ENCODE measurements around the gene XKR3. TPM values are rescaled to one million over a fixed set of nuclear protein-coding genes. Genes with fewer than 3 reads are reported as not detected.
"Not testable (repeated sequence)": the region's sequence is repeated elsewhere in the genome, so short reads cannot be mapped to it uniquely, and the experiment has no call there.

Gene XKR3
- polyA plus RNA-seq, 3 donors, result 0.07 TPM; not detected in 2

GRCh38 chr22:16854631-16855030 lies 29.4 kb upstream of the XKR3 start:
- no peaks in the 10 kb centered on the region for H3K9me3 ChIP-seq (replicated peaks in 1 of 2; ENCODE audit: control insufficient read depth in 1 of 2, insufficient read depth in 1 of 2, low read length in 2 of 2)

GRCh38 chr22:16851268-16851996 lies 26.2 kb upstream of the XKR3 start:
- H3K27me3 ChIP-seq (ENCODE audit: control insufficient read depth in 2 of 2, insufficient read depth in 2 of 2, low read length in 2 of 2); H3K4me3 ChIP-seq (replicated peaks in 1 of 3; ENCODE audit: low read depth in 2 of 3, low read length in 3 of 3); H3K4me3 Mint-ChIP-seq; H3K36me3 Mint-ChIP-seq; H3K9me3 Mint-ChIP-seq; H3K27me3 Mint-ChIP-seq (ENCODE audit: low read depth in 3 of 3); H4K20me1 ChIP-seq (ENCODE audit: insufficient read depth, low read length); H3K27ac ChIP-seq (ENCODE audit: low read depth in 1 of 2, low read length in 2 of 2); H2AFZ ChIP-seq (ENCODE audit: insufficient read depth, low read depth, low read length, poor library complexity, severe bottlenecking); H3K9ac ChIP-seq (ENCODE audit: insufficient read depth, low read length, poor library complexity, severe bottlenecking); H3K79me2 ChIP-seq (ENCODE audit: insufficient read depth, low read length); H3K9me3 ChIP-seq (replicated peaks in 1 of 2; ENCODE audit: control insufficient read depth in 1 of 2, insufficient read depth in 1 of 2, low read length in 2 of 2); H3K4me2 ChIP-seq (replicated peaks; ENCODE audit: extremely low read depth, low read length, poor library complexity, severe bottlenecking); H3K36me3 ChIP-seq (replicated peaks in 1 of 2; ENCODE audit: control insufficient read depth in 1 of 2, insufficient read depth in 2 of 2, low read length in 2 of 2); intact Hi-C loops (cut with micrococcal nuclease): not testable (repeated sequence)
- peaks cover 9 to 25% of the 10 kb centered on the region in 2 donors for H3K4me1 ChIP-seq (ENCODE audit: control insufficient read depth in 1 of 2, insufficient read depth in 2 of 2, low read length in 2 of 2)
- peak overlapping the region in 1 of 7 donors; percentile 18 for H3K27ac Mint-ChIP-seq
- WGBS (ENCODE audit: insufficient coverage), result no CpG with 5 or more reads among the region's 1 CpG
- DNase-seq, result peak; percentile 26 to 54 (median 27)
- H3K4me1 Mint-ChIP-seq, result peaks cover 37% of the 10 kb centered on the region

More at GRCh38 chr22:16854631-16855030, 29.4 kb upstream of the XKR3 start:
- Mint-ChIP-seq H3K4me1 (peaks cover 24% of the 10 kb centered on the region), H3K27ac (peak overlapping the region; percentile 4 to 77 (median 69)), H3K4me3 (peak overlapping the region in 1 of 2 donors; percentile 46), H3K27me3 (ENCODE audit: low read depth in 3 of 3) (peaks cover 0 to 5% (median 3%) of the 10 kb centered on the region in 3 donors), H3K36me3 (no peaks in the 10 kb centered on the region), H3K9me3 (peaks cover 0 to 1% (median 0%) of the 10 kb centered on the region in 7 donors)
- no peaks in the 10 kb centered on the region for H3K36me3 ChIP-seq (replicated peaks in 1 of 2; ENCODE audit: control insufficient read depth in 1 of 2, insufficient read depth in 2 of 2, low read length in 2 of 2)
- H3K4me2 ChIP-seq (replicated peaks; ENCODE audit: extremely low read depth, low read length, poor library complexity, severe bottlenecking), result no peak overlapping the region
- no peaks in the 10 kb centered on the region for H3K27me3 ChIP-seq (ENCODE audit: control insufficient read depth in 2 of 2, insufficient read depth in 2 of 2, low read length in 2 of 2)
- H3K4me3 ChIP-seq (replicated peaks in 1 of 3; ENCODE audit: low read depth in 2 of 3, low read length in 3 of 3), result no peak overlapping the region
- intact Hi-C loops (cut with micrococcal nuclease), result no loop called here
- H2AFZ ChIP-seq (ENCODE audit: insufficient read depth, low read depth, low read length, poor library complexity, severe bottlenecking), result no peak overlapping the region
- no peak overlapping the region for H3K27ac ChIP-seq (ENCODE audit: low read depth in 1 of 2, low read length in 2 of 2)
- no peaks in the 10 kb centered on the region for H4K20me1 ChIP-seq (ENCODE audit: insufficient read depth, low read length)
- peaks cover 6 to 12% of the 10 kb centered on the region in 2 donors for H3K4me1 ChIP-seq (ENCODE audit: control insufficient read depth in 1 of 2, insufficient read depth in 2 of 2, low read length in 2 of 2)
- TF ChIP-seq, protein P1, sequence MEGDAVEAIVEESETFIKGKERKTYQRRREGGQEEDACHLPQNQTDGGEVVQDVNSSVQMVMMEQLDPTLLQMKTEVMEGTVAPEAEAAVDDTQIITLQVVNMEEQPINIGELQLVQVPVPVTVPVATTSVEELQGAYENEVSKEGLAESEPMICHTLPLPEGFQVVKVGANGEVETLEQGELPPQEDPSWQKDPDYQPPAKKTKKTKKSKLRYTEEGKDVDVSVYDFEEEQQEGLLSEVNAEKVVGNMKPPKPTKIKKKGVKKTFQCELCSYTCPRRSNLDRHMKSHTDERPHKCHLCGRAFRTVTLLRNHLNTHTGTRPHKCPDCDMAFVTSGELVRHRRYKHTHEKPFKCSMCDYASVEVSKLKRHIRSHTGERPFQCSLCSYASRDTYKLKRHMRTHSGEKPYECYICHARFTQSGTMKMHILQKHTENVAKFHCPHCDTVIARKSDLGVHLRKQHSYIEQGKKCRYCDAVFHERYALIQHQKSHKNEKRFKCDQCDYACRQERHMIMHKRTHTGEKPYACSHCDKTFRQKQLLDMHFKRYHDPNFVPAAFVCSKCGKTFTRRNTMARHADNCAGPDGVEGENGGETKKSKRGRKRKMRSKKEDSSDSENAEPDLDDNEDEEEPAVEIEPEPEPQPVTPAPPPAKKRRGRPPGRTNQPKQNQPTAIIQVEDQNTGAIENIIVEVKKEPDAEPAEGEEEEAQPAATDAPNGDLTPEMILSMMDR (IDR thresholded peaks at IDR 0.05), result no peak
- DNase-seq, result peak; percentile 60 to 74 (median 69)
- H3K9ac ChIP-seq (ENCODE audit: insufficient read depth, low read length, poor library complexity, severe bottlenecking), result no peak overlapping the region
- H3K79me2 ChIP-seq (ENCODE audit: insufficient read depth, low read length), result no peaks in the 10 kb centered on the region
